Cardiac muscle cell (in vitro differentiated cells and primary cell): ENCODE measurements around the gene MGAT5B. TPM values are rescaled to one million over a fixed set of nuclear protein-coding genes. Genes with fewer than 3 reads are reported as not detected.

ENCODE experiments used
- DNase-seq, 2 donors: peaks; one replicate each; pipeline versions ENCODE4 v3.0.0 to v3.0.0-alpha.2; 2010 to 2017; ENCODE audit warnings: low read depth in 1 of 2, low spot score in 1 of 2
- H3K27ac ChIP-seq: fragments of 200-600 bp; sonication (generic); 2 replicates; pipeline ENCODE4 v1.5.1; 2016
- H3K27me3 ChIP-seq: fragments of 200-600 bp; sonication (generic); 2 replicates; pipeline ENCODE4 v1.6.0; 2016; ENCODE audit warnings: control low read depth
- H3K36me3 ChIP-seq: fragments of 200-600 bp; sonication (generic); 2 replicates; pipeline ENCODE4 v1.5.1; 2016; ENCODE audit warnings: control low read depth
- H3K4me1 ChIP-seq: fragments of 200-600 bp; sonication (generic); 2 replicates; pipeline ENCODE4 v1.8.1; 2017; ENCODE audit warnings: low read depth, mild to moderate bottlenecking, mixed run types
- H3K4me3 ChIP-seq: fragments of 200-600 bp; sonication (generic); 2 replicates; pipeline ENCODE4 v1.5.1; 2016; ENCODE audit warnings: mild to moderate bottlenecking
- H3K9me3 ChIP-seq: fragments of 200-600 bp; sonication (generic); 2 replicates; pipeline ENCODE4 v1.5.1; 2017; ENCODE audit warnings: low read depth, mild to moderate bottlenecking, control low read depth
- CTCF ChIP-seq: IDR thresholded peaks from 2 replicates; pipeline ENCODE4 v1.5.1; 2012; ENCODE audit warnings: low read depth, mild to moderate bottlenecking, low read length
- polyA plus RNA-seq: library from polyadenylated mRNA; unstranded; fragments of >200 nt; fragmentation: Nextera tagmentation; extraction: Ambion mirVana; gene quantifications from 2 replicates; pipeline ENCODE4 v1.2.1, GENCODE V29; 2016
- total RNA-seq: library from RNA; depleted of rRNA; stranded (reverse); fragments of >200 nt; gene quantifications from 2 replicates; pipeline ENCODE4 v1.2.3, GENCODE V29; 2016

The MGAT5B gene
- total and polyA plus RNA-seq, 2 experiments from 2014 or later = 0.48 to 0.86 TPM

- H3K4me1 ChIP-seq = peaks cover 6% of the 10 kb centered on the region
- no peak for TF ChIP-seq CTCF
- DNase-seq = no peak
- H3K4me3 ChIP-seq = no peak overlapping the region
- H3K36me3 ChIP-seq = no peaks in the 10 kb centered on the region
- no peak overlapping the region for H3K27ac ChIP-seq
- H3K9me3 ChIP-seq = no peaks in the 10 kb centered on the region
- H3K27me3 ChIP-seq = no peaks in the 10 kb centered on the region
These were observed 94.7 kb downstream of the MGAT5B start for GRCh38 chr17:76962858-76963257.

- Histone ChIP-seq H3K4me1 (no peaks in the 10 kb centered on the region), H3K4me3 (no peak overlapping the region), H3K36me3 (no peaks in the 10 kb centered on the region), H3K9me3 (no peaks in the 10 kb centered on the region), H3K27me3 (no peaks in the 10 kb centered on the region), H3K27ac (no peak overlapping the region)
- no peak for DNase-seq
- no peak for TF ChIP-seq CTCF
These were observed 97.8 kb downstream of the MGAT5B start for GRCh38 chr17:76966016-76966415.

- no peak for TF ChIP-seq CTCF
- Histone ChIP-seq H3K4me3 (no peak overlapping the region), H3K4me1 (no peaks in the 10 kb centered on the region), H3K9me3 (no peaks in the 10 kb centered on the region), H3K27ac (no peak overlapping the region), H3K36me3 (no peaks in the 10 kb centered on the region), H3K27me3 (no peaks in the 10 kb centered on the region)
- no peak for DNase-seq
These were observed 98.4 kb downstream of the MGAT5B start for GRCh38 chr17:76966486-76967181.

- no peak for TF ChIP-seq CTCF
- DNase-seq = no peak
- H3K27ac ChIP-seq = no peak overlapping the region
- no peaks in the 10 kb centered on the region for H3K4me1 ChIP-seq
- H3K36me3 ChIP-seq = no peaks in the 10 kb centered on the region
- no peaks in the 10 kb centered on the region for H3K9me3 ChIP-seq
- no peaks in the 10 kb centered on the region for H3K27me3 ChIP-seq
- H3K4me3 ChIP-seq = no peak overlapping the region
These were observed 99.6 kb downstream of the MGAT5B start for GRCh38 chr17:76967762-76968161.

GRCh38 chr17:76968707-76969597, 100.7 kb downstream of the MGAT5B start:
- H3K27ac ChIP-seq = peak overlapping the region; percentile 8
- H3K4me1 ChIP-seq = no peaks in the 10 kb centered on the region
- H3K36me3 ChIP-seq = no peaks in the 10 kb centered on the region
- no peak for TF ChIP-seq CTCF
- no peaks in the 10 kb centered on the region for H3K27me3 ChIP-seq
- peak; percentile 15 to 89 for DNase-seq
- no peaks in the 10 kb centered on the region for H3K9me3 ChIP-seq
- peak overlapping the region; percentile 57 for H3K4me3 ChIP-seq
